Measurements from ENCODE around the gene GINS2.
A peak's percentile ranks its signal among the peaks of the same experiment; 100 is the strongest.

The GINS2 gene

DNA sequence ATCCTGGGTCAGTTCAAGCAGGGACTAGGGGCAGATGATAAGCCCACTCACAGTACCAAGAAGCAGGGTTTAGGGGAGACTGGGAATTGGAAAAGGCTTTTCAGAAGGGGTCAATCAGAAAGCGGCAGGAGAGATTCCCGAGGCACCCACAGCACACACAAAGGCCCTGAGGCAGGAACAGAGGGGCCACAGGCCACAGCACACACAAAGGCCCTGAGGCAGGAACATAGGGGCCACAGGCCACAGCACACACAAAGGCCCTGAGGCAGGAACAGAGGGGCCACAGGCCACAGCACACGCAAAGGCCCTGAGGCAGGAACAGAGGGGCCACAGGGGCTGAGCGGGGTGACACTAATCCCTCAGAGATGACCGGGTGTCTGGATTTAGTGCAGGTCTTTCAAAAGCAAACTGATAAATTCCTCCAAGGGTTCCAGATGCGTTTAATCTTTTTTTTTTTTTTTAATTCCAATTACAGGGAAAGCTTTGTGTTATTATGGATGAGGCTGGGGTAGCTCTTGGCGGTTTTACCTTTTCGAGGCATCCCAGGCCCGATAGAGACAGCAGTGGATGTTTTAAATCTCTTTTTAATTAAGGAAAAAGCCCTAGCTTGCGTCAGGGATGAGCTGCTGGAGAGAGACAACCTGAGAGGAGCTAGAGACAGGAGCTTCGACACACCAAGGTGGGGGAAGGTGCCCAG lies 31.0 kb upstream of the GINS2 start:
- Histone ChIP-seq H3K79me2 (ENCODE audit: insufficient read depth, low read length) (no peaks in the 10 kb centered on the region), H3K9me2 (ENCODE audit: low read depth, low read length) (no peaks in the 10 kb centered on the region), H3K36me3 (ENCODE audit: insufficient read depth, low read length) (no peaks in the 10 kb centered on the region), H2AFZ (ENCODE audit: low read length) (no peak overlapping the region), H3K4me2 (ENCODE audit: low read length) (no peak overlapping the region), H3K27me3 (ENCODE audit: insufficient read depth, low read length) (peaks cover 3% of the 10 kb centered on the region; the same call in 1 of the 2 replicates), H3K4me1 (ENCODE audit: insufficient read depth, low read length, severe bottlenecking) (no peaks in the 10 kb centered on the region), H3K9ac (ENCODE audit: low read length) (no peak overlapping the region), H3K9me3 (ENCODE audit: low read length) (no peaks in the 10 kb centered on the region), H3K27ac (ENCODE audit: low read depth, low read length, poor library complexity, severe bottlenecking) (no peak overlapping the region), H3F3A (ENCODE audit: insufficient read depth, low read length) (no peaks in the 10 kb centered on the region), H3K4me3 (ENCODE audit: low read depth, low read length, poor library complexity, severe bottlenecking) (no peak overlapping the region), H4K20me1 (ENCODE audit: insufficient read depth, low read length) (no peaks in the 10 kb centered on the region)
- TF ChIP-seq EZH2 (IDR thresholded peaks at IDR 0.05; ENCODE audit: borderline replicate concordance, low read length), result no peak
- TF ChIP-seq, protein P1, sequence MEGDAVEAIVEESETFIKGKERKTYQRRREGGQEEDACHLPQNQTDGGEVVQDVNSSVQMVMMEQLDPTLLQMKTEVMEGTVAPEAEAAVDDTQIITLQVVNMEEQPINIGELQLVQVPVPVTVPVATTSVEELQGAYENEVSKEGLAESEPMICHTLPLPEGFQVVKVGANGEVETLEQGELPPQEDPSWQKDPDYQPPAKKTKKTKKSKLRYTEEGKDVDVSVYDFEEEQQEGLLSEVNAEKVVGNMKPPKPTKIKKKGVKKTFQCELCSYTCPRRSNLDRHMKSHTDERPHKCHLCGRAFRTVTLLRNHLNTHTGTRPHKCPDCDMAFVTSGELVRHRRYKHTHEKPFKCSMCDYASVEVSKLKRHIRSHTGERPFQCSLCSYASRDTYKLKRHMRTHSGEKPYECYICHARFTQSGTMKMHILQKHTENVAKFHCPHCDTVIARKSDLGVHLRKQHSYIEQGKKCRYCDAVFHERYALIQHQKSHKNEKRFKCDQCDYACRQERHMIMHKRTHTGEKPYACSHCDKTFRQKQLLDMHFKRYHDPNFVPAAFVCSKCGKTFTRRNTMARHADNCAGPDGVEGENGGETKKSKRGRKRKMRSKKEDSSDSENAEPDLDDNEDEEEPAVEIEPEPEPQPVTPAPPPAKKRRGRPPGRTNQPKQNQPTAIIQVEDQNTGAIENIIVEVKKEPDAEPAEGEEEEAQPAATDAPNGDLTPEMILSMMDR (IDR thresholded peaks at IDR 0.05; ENCODE audit: low read length), result no peak

DNA sequence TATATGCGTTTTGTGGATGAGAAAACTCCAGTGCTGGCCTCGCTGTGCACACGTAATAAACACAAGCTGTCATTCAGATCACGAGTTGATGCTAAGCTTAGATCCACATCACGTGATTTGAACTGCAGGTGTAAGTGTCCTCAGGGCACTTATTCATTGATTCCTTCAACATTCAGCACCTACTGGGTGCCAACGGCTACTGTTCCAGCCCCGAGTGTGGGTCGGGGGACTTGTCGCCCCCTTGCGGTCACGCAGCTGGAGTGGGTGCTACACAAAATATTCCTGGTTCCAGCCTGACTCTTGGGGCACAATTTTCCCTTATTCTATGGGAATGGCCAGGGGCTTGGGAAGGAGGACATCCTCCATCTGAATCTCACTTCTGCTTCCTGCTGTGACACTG lies 29.9 kb upstream of the GINS2 start:
- Histone ChIP-seq H3K27ac (ENCODE audit: low read depth, low read length, poor library complexity, severe bottlenecking) (no peak overlapping the region), H3K27me3 (ENCODE audit: insufficient read depth, low read length) (peaks cover 3% of the 10 kb centered on the region; the same call in 1 of the 2 replicates), H3K4me3 (ENCODE audit: low read depth, low read length, poor library complexity, severe bottlenecking) (no peak overlapping the region), H3K36me3 (ENCODE audit: insufficient read depth, low read length) (no peaks in the 10 kb centered on the region), H3K9me3 (ENCODE audit: low read length) (no peaks in the 10 kb centered on the region), H4K20me1 (ENCODE audit: insufficient read depth, low read length) (no peaks in the 10 kb centered on the region), H3K79me2 (ENCODE audit: insufficient read depth, low read length) (no peaks in the 10 kb centered on the region), H3K9ac (ENCODE audit: low read length) (no peak overlapping the region), H3K4me1 (ENCODE audit: insufficient read depth, low read length, severe bottlenecking) (no peaks in the 10 kb centered on the region), H3K4me2 (ENCODE audit: low read length) (no peak overlapping the region), H3K9me2 (ENCODE audit: low read depth, low read length) (no peaks in the 10 kb centered on the region), H3F3A (ENCODE audit: insufficient read depth, low read length) (no peaks in the 10 kb centered on the region), H2AFZ (ENCODE audit: low read length) (no peak overlapping the region)
- TF ChIP-seq, protein P1 (IDR thresholded peaks at IDR 0.05; ENCODE audit: low read length), result peak; percentile 89
- no peak for TF ChIP-seq EZH2 (IDR thresholded peaks at IDR 0.05; ENCODE audit: borderline replicate concordance, low read length)

DNA sequence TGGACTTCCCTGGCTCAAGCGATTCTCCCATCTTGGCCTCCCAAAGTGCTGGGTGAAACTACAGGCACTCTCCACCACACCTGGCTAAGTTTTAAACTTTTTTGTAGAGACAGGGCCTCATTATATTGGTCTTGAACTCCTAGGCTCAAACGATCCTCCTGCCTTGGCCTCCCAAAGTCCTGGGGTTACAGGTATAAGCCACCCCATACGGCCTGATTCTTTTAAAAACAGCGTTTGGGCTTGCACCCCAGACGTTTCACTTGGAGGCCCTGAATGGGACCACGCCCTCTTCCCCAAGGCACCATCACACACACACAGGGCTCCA lies 29.4 kb upstream of the GINS2 start:
- no peak overlapping the region for H3K9ac ChIP-seq (ENCODE audit: low read length)
- H3K27ac ChIP-seq (ENCODE audit: low read depth, low read length, poor library complexity, severe bottlenecking), result no peak overlapping the region
- H3K9me3 ChIP-seq (ENCODE audit: low read length), result no peaks in the 10 kb centered on the region
- H4K20me1 ChIP-seq (ENCODE audit: insufficient read depth, low read length), result no peaks in the 10 kb centered on the region
- H3K4me1 ChIP-seq (ENCODE audit: insufficient read depth, low read length, severe bottlenecking), result no peaks in the 10 kb centered on the region
- H3K27me3 ChIP-seq (ENCODE audit: insufficient read depth, low read length), result peaks cover 3% of the 10 kb centered on the region; the same call in 1 of the 2 replicates
- no peaks in the 10 kb centered on the region for H3K36me3 ChIP-seq (ENCODE audit: insufficient read depth, low read length)
- no peak overlapping the region for H2AFZ ChIP-seq (ENCODE audit: low read length)
- no peak overlapping the region for H3K4me3 ChIP-seq (ENCODE audit: low read depth, low read length, poor library complexity, severe bottlenecking)
- TF ChIP-seq, protein P1 (IDR thresholded peaks at IDR 0.05; ENCODE audit: low read length), result no peak
- TF ChIP-seq EZH2 (IDR thresholded peaks at IDR 0.05; ENCODE audit: borderline replicate concordance, low read length), result no peak
- no peaks in the 10 kb centered on the region for H3K79me2 ChIP-seq (ENCODE audit: insufficient read depth, low read length)
- no peaks in the 10 kb centered on the region for H3F3A ChIP-seq (ENCODE audit: insufficient read depth, low read length)
- no peak overlapping the region for H3K4me2 ChIP-seq (ENCODE audit: low read length)
- no peaks in the 10 kb centered on the region for H3K9me2 ChIP-seq (ENCODE audit: low read depth, low read length)

Measured in OCI-LY1 (cell line).